Heart right ventricle (tissue), 16 donors: ENCODE results near the gene HS1BP3. TPM values are rescaled to one million over a fixed set of nuclear protein-coding genes. Genes with fewer than 3 reads are reported as not detected.

Source experiments
- ATAC-seq, 8 donors: fragments of 200-7000 bp; cut with Tn5 transposase; one replicate each; pipeline ENCODE4 v1.9.1; 2020; ENCODE audit warnings: mild to moderate bottlenecking in 8 of 8, moderate library complexity in 8 of 8, moderate number of reproducible peaks in 1 of 8
- DNase-seq, 2 donors: peaks; one replicate each; pipeline ENCODE4 v3.0.0-alpha.2; 2020
- H3K27ac ChIP-seq, 10 donors: fragments of 200-600 bp; sonication (generic) in 2 of 10; one replicate each; pipeline versions ENCODE4 v1.5.0 to v1.8.0; 2020 to 2022; ENCODE audit warnings: mild to moderate bottlenecking in 3 of 10
- H3K27me3 ChIP-seq, 7 donors: fragments of 200-600 bp; one replicate each; pipeline ENCODE4 v1.8.0; 2021 to 2022; ENCODE audit warnings: mild to moderate bottlenecking in 2 of 7
- H3K36me3 ChIP-seq, 9 donors: fragments of 200-600 bp; sonication (generic) in 1 of 9; one replicate each; pipeline versions ENCODE4 v1.5.0 to v1.8.0; 2020 to 2022; ENCODE audit warnings: mild to moderate bottlenecking in 2 of 9
- H3K4me1 ChIP-seq, 9 donors: fragments of 200-600 bp; sonication (generic) in 1 of 9; one replicate each; pipeline versions ENCODE4 v1.5.0 to v1.8.0; 2020 to 2022; ENCODE audit warnings: mild to moderate bottlenecking in 4 of 9
- H3K4me3 ChIP-seq, 10 donors: fragments of 200-600 bp; sonication (generic) in 2 of 10; one replicate each; pipeline versions ENCODE4 v1.5.0 to v1.8.0; 2020 to 2022; ENCODE audit warnings: mild to moderate bottlenecking in 7 of 10, moderate library complexity in 2 of 10
- H3K9me3 ChIP-seq, 11 donors: fragments of 200-600 bp in 10 of 11; sonication (generic) in 2 of 11; one replicate each; pipeline versions ENCODE4 v1.5.0 to v1.8.0; 2013 to 2022; ENCODE audit warnings: mild to moderate bottlenecking in 2 of 11, control low read depth in 1 of 11, moderate library complexity in 1 of 11
- CTCF ChIP-seq, 9 donors: fragments of 200-600 bp; sonication (generic) in 2 of 9; IDR thresholded peaks; one replicate each; pipeline versions ENCODE4 v1.5.0 to v1.8.0; 2021 to 2022; ENCODE audit warnings: antibody characterized with exemption in 9 of 9, mild to moderate bottlenecking in 5 of 9, moderate library complexity in 1 of 9
- WGBS, 2 donors: extraction: QIAGEN DNeasy Blood & Tissue Kit; methylation state at CpG; one replicate each; pipeline ENCODE4 v1.1.7; 2013; ENCODE audit warnings: inconsistent platforms in 1 of 2; 5-methylcytosine and 5-hydroxymethylcytosine counted together
- intact Hi-C, 10 donors: fragments of 100-400 bp; cut with DNase I; formaldehyde crosslinking; loops; one replicate each; pipeline versions ENCODE4 v1.11.1 to v1.14.2; 2022
- polyA plus RNA-seq, 2 donors: library from polyadenylated mRNA; stranded (reverse); fragments of 200-250 nt; gene quantifications; one replicate each; pipeline ENCODE4 v1.2.3, GENCODE V29; 2013
- total RNA-seq, 10 donors: library from RNA; stranded (reverse); fragmentation: NEBNext Ultra II Directional in 3 of 10; extraction: Animal tissue kit (Norgen Biotek cat#: 25700) in 3 of 10; gene quantifications; one replicate each; pipeline versions ENCODE4 v1.2.1 to v1.2.4, GENCODE V29; 2021 to 2023
- donor health status: Arrhythmogenic right ventricular cardiomyopathy.
- donor health status: ischemic (EF 13 %, LVEDD 7.1; RV severe dilation, severe dysfunction).
- donor health status: healthy with polysubstance abuse.
- donor health status: DM: no; HTN: yes; CAD: no.
- donor health status: DM: no; HTN: no; CAD: no.
- donor health status: ischemic (EF 25% LVEDD 6.9; RV normal size, moderate dysfunction).
- donor health status: ischemic (EF 25% LVEDD 5.7; RV mildly dilated, moderate dysfunction).
- donor health status: healthy.
- donor health status: DM: yes; HTN: yes; CAD: no.
- donor health status: Ischemic cardiomyopathy.
- donor health status: ischemic (EF 35%, LVEDD 5.7; RV mildly dilated, moderate dysfunction).
- donor health status: nonischemic (EF 11% LVEDD 7.7; RV severe dilation, severe dysfunction).
- donor health status: DM: yes; HTN: yes; CAD: no.
- donor health status: PGD.
- donor health status: ischemic (EF 29% LVEDD 5.4; RV normal size, mild dysfunction).
- donor health status: nonischemic (EF 23%, LVEDD 6.1; RV moderate dilation, normal function).

The HS1BP3 gene
- total and polyA plus RNA-seq, 12 donors: 11.3 to 26.3 (median 16.5) TPM

GRCh38 chr2:20594957-20595356, 55.9 kb downstream of the HS1BP3 start:
- H3K4me1 ChIP-seq: peaks cover 48 to 93% (median 76%) of the 10 kb centered on the region in 9 donors
- 90% methylated on average over 8 of the region's 8 CpGs for WGBS, 2 donors
- intact Hi-C loops: loop anchor here in 2 of 10 donors (5.0 kb wide), 1 partner anchor 37 kb away; no protein-coding TSS in a partner anchor
- H3K4me3 ChIP-seq: no peak overlapping the region
- DNase-seq (peak in 1 of 2 donors; percentile 2), ATAC-seq (no peak)
- H3K36me3 ChIP-seq: no peaks in the 10 kb centered on the region
- H3K27me3 ChIP-seq: no peaks in the 10 kb centered on the region
- TF ChIP-seq CTCF (IDR thresholded peaks at IDR 0.05): no peak
- H3K9me3 ChIP-seq: no peaks in the 10 kb centered on the region
- peak overlapping the region; percentile 20 to 86 (median 82) for H3K27ac ChIP-seq

GRCh38 chr2:20594048-20594750, 56.7 kb downstream of the HS1BP3 start:
- TF ChIP-seq CTCF (IDR thresholded peaks at IDR 0.05): no peak
- no peaks in the 10 kb centered on the region for H3K9me3 ChIP-seq
- DNase-seq: peak in 1 of 2 donors; percentile 1
- no peaks in the 10 kb centered on the region for H3K27me3 ChIP-seq
- no peak for ATAC-seq
- H3K4me3 ChIP-seq: no peak overlapping the region
- peak overlapping the region in 8 of 10 donors; percentile 0 to 84 (median 68) for H3K27ac ChIP-seq
- H3K4me1 ChIP-seq: peaks cover 47 to 95% (median 79%) of the 10 kb centered on the region in 9 donors
- WGBS, 2 donors: 95% methylated on average over 6 of the region's 6 CpGs
- intact Hi-C loops: no loop called here
- no peaks in the 10 kb centered on the region for H3K36me3 ChIP-seq

- Histone ChIP-seq H3K36me3 (no peaks in the 10 kb centered on the region), H3K4me3 (no peak overlapping the region), H3K4me1 (peaks cover 44 to 91% (median 77%) of the 10 kb centered on the region in 9 donors), H3K9me3 (no peaks in the 10 kb centered on the region), H3K27me3 (no peaks in the 10 kb centered on the region), H3K27ac (peak overlapping the region in 7 of 10 donors; percentile 0 to 83 (median 56))
- intact Hi-C loops: no loop called here
- ATAC-seq (peak in 3 of 8 donors; percentile 17 to 53 (median 36)), DNase-seq (peak in 1 of 2 donors; percentile 52)
- 76 to 84% methylated on average over 17 to 18 of the region's 18 CpGs for WGBS, 2 donors
- TF ChIP-seq CTCF (IDR thresholded peaks at IDR 0.05): no peak
Measured at GRCh38 chr2:20593072-20594034, 57.5 kb downstream of the HS1BP3 start.
